HG03025 (cell line): Measurements from ENCODE around the gene RHBDL1.
A peak's percentile ranks its signal among the peaks of the same experiment; 100 is the strongest.

Experiments
- ATAC-seq: cut with Tn5 transposase; IDR thresholded peaks from one replicate; pipeline ENCODE4 v1.9.1; 2021; ENCODE audit warnings: mild to moderate bottlenecking, moderate library complexity; ENCODE audit not compliant: unreplicated experiment, low FRiP score

Gene RHBDL1

GRCh38 chr16:716768-717325 lies 41.4 kb downstream of the RHBDL1 start:
- no peak for ATAC-seq

GRCh38 chr16:717450-718245 lies 42.2 kb downstream of the RHBDL1 start:
- no peak for ATAC-seq

GRCh38 chr16:718389-718788 lies 42.9 kb downstream of the RHBDL1 start:
- ATAC-seq = no peak

- no peak for ATAC-seq
These were observed 43.5 kb downstream of the RHBDL1 start for GRCh38 chr16:718922-719321.

- ATAC-seq = no peak
These were observed 44.5 kb downstream of the RHBDL1 start for GRCh38 chr16:719815-720446.

- ATAC-seq = no peak
These were observed 45.0 kb downstream of the RHBDL1 start for GRCh38 chr16:720447-720989.

GRCh38 chr16:720990-721764 lies 45.7 kb downstream of the RHBDL1 start, which contains the start of gene ANTKMT:
ANTKMT (plus strand) TSS chr16:721146; CDS start chr16:721275, 129 bp downstream.
- ATAC-seq = peak; percentile 62

- no peak for ATAC-seq
These were observed 46.5 kb downstream of the RHBDL1 start for GRCh38 chr16:721765-722540.

GRCh38 chr16:722835-723633 lies 47.6 kb downstream of the RHBDL1 start:
- no peak for ATAC-seq

GRCh38 chr16:723695-724094 lies 48.2 kb downstream of the RHBDL1 start:
- ATAC-seq = no peak

- ATAC-seq = no peak
These were observed 48.9 kb downstream of the RHBDL1 start for GRCh38 chr16:724188-725040.

GRCh38 chr16:725041-725376 lies 49.5 kb downstream of the RHBDL1 start:
- no peak for ATAC-seq

GRCh38 chr16:725463-726187 lies 50.2 kb downstream of the RHBDL1 start:
- no peak for ATAC-seq

GRCh38 chr16:726188-726437 lies 50.6 kb downstream of the RHBDL1 start:
- no peak for ATAC-seq

GRCh38 chr16:726438-727290 lies 51.2 kb downstream of the RHBDL1 start, which contains the start of the genes CCDC78 and HAGHL:
CCDC78 (minus strand) TSS chr16:726443; CDS start chr16:726367, 76 bp downstream.
HAGHL (plus strand) TSS chr16:727106; CDS start chr16:727510, 404 bp downstream.
- no peak for ATAC-seq

- ATAC-seq = no peak
These were observed 52.0 kb downstream of the RHBDL1 start for GRCh38 chr16:727291-727977.
